Femur (tissue), 1 donor: ENCODE data around the gene RNF212B.
A peak's percentile ranks its signal among the peaks of the same experiment; 100 is the strongest.

ENCODE experiments used
- DNase-seq: peaks from one replicate; pipeline ENCODE4 v3.0.0-alpha.2; 2017

RNF212B gene

GRCh38 chr14:23297096-23297495 is 59.4 kb downstream of the RNF212B start:
- no peak for DNase-seq

- DNase-seq = no peak
These were observed 60.0 kb downstream of the RNF212B start for GRCh38 chr14:23297611-23298277.

GRCh38 chr14:23299211-23299957 is 61.6 kb downstream of the RNF212B start:
- no peak for DNase-seq

- no peak for DNase-seq
These were observed 62.4 kb downstream of the RNF212B start for GRCh38 chr14:23299986-23300686.

- peak; percentile 52 for DNase-seq
These were observed 63.0 kb downstream of the RNF212B start for GRCh38 chr14:23300687-23301223.

GRCh38 chr14:23301288-23301968 is 63.7 kb downstream of the RNF212B start:
- peak; percentile 99 for DNase-seq

GRCh38 chr14:23301969-23302289 is 64.2 kb downstream of the RNF212B start:
- no peak for DNase-seq

- peak; percentile 82 for DNase-seq
These were observed 64.8 kb downstream of the RNF212B start, which contains the start of gene PPP1R3E for GRCh38 chr14:23302290-23303225. Gene PPP1R3E, minus strand, starts transcription at chr14:23302859. Its CDS starts 283 bp downstream, at chr14:23302576.

GRCh38 chr14:23306412-23307145 is 68.8 kb downstream of the RNF212B start, which contains the start of gene BCL2L2:
Gene BCL2L2, plus strand, starts transcription at chr14:23306833. Its CDS starts 935 bp downstream, at chr14:23307768.
- peak; percentile 95 for DNase-seq

- DNase-seq = no peak
These were observed 69.4 kb downstream of the RNF212B start for GRCh38 chr14:23307146-23307530.

- DNase-seq = no peak
These were observed 70.2 kb downstream of the RNF212B start for GRCh38 chr14:23307687-23308644.

- DNase-seq = no peak
These were observed 71.1 kb downstream of the RNF212B start for GRCh38 chr14:23308721-23309445.

- no peak for DNase-seq
These were observed 72.8 kb downstream of the RNF212B start for GRCh38 chr14:23310546-23310945.

- DNase-seq = no peak
These were observed 78.6 kb downstream of the RNF212B start for GRCh38 chr14:23316300-23316699.

GRCh38 chr14:23319746-23320583 is 82.2 kb downstream of the RNF212B start:
- peak; percentile 38 for DNase-seq

GRCh38 chr14:23320584-23321571 is 83.1 kb downstream of the RNF212B start, which contains the start of gene PABPN1:
Gene PABPN1, plus strand, starts transcription at chr14:23321457. Its CDS starts 13 bp downstream, at chr14:23321470.
- DNase-seq = peak; percentile 99
